Nephron (organoid): ENCODE results near the gene STPG2.

ENCODE experiments used
- H3K27ac Mint-ChIP-seq, 3 experiments: 2 replicates each; pipeline ENCODE4 v1.8.0; 2020; ENCODE audit warnings: mixed read lengths in 3 of 3, mild to moderate bottlenecking in 2 of 3, moderate library complexity in 1 of 3
- H3K27me3 Mint-ChIP-seq: 2 replicates; pipeline ENCODE4 v1.8.0; 2021; ENCODE audit warnings: low read depth, mild to moderate bottlenecking, moderate library complexity, mixed read lengths
- H3K36me3 Mint-ChIP-seq: 2 replicates; pipeline ENCODE4 v1.8.0; 2020; ENCODE audit warnings: low read depth, mixed read lengths
- H3K4me1 Mint-ChIP-seq: 2 replicates; pipeline ENCODE4 v1.8.0; 2020; ENCODE audit warnings: mixed read lengths
- H3K4me3 Mint-ChIP-seq, 3 experiments: 2 replicates each; pipeline ENCODE4 v1.8.0; 2020; ENCODE audit warnings: mild to moderate bottlenecking in 3 of 3, mixed read lengths in 3 of 3, moderate library complexity in 2 of 3
- H3K9me3 Mint-ChIP-seq: 2 replicates; pipeline ENCODE4 v1.8.0; 2020; ENCODE audit warnings: mixed read lengths
- TF ChIP-seq, protein P1 (sequence below), 3 experiments: fragments of 200-600 bp; sonication (generic); IDR thresholded peaks; one replicate each; pipeline ENCODE4 v1.5.0; 2021; ENCODE audit warnings: antibody characterized with exemption in 3 of 3; ENCODE audit not compliant: unreplicated experiment in 3 of 3

STPG2 gene

DNA sequence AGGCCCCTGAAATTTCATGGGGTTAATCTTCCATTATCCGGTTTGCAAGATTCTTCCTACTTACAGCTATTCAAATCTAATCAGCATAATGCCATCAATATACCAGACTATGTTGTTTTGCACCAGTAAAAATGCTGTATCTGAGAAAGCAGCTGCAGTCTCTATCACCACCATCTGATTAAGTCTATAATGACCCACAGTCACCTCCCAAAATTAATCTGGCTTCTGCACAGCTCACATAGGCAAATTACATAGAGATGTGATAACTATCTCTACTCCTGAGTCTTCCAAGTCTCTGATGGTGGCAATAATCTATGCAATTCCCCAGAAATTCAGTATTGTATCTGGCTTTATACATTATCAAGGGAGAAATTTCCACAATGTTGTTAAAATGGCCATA is 113.2 kb downstream of the STPG2 start:
- H3K4me1 Mint-ChIP-seq: no peaks in the 10 kb centered on the region
- no peak overlapping the region for H3K4me3 Mint-ChIP-seq
- no peaks in the 10 kb centered on the region for H3K27me3 Mint-ChIP-seq
- no peak overlapping the region for H3K27ac Mint-ChIP-seq
- TF ChIP-seq, protein P1, sequence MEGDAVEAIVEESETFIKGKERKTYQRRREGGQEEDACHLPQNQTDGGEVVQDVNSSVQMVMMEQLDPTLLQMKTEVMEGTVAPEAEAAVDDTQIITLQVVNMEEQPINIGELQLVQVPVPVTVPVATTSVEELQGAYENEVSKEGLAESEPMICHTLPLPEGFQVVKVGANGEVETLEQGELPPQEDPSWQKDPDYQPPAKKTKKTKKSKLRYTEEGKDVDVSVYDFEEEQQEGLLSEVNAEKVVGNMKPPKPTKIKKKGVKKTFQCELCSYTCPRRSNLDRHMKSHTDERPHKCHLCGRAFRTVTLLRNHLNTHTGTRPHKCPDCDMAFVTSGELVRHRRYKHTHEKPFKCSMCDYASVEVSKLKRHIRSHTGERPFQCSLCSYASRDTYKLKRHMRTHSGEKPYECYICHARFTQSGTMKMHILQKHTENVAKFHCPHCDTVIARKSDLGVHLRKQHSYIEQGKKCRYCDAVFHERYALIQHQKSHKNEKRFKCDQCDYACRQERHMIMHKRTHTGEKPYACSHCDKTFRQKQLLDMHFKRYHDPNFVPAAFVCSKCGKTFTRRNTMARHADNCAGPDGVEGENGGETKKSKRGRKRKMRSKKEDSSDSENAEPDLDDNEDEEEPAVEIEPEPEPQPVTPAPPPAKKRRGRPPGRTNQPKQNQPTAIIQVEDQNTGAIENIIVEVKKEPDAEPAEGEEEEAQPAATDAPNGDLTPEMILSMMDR (IDR thresholded peaks at IDR 0.05; ENCODE audit: unreplicated experiment in 3 of 3): no peak
- H3K9me3 Mint-ChIP-seq: peaks cover 14% of the 10 kb centered on the region
- H3K36me3 Mint-ChIP-seq: no peaks in the 10 kb centered on the region

DNA sequence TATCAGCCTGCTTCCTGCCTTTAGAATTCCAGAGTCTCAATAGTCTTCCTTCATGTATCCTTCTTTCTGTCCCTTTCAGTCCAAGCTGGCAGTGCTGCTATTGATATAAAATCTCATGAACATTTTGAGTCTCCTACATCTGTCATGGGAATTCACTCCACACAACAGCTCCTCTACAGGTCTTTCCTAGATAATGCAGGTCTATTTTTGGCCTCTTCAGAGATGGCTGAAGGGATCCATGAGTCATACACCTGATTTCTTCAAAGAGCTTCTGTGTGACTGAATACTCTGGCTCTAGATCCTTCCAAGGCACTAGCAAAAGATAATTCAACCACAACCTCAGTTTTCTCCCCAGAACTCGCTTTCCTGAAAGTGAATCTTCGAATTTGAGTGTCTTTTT is 115.4 kb downstream of the STPG2 start:
- no peak overlapping the region for H3K27ac Mint-ChIP-seq
- peaks cover 21% of the 10 kb centered on the region for H3K9me3 Mint-ChIP-seq
- TF ChIP-seq, protein P1 (IDR thresholded peaks at IDR 0.05; ENCODE audit: unreplicated experiment in 3 of 3): no peak
- no peaks in the 10 kb centered on the region for H3K27me3 Mint-ChIP-seq
- H3K36me3 Mint-ChIP-seq: peaks cover 4% of the 10 kb centered on the region
- H3K4me1 Mint-ChIP-seq: no peaks in the 10 kb centered on the region
- H3K4me3 Mint-ChIP-seq: no peak overlapping the region

DNA sequence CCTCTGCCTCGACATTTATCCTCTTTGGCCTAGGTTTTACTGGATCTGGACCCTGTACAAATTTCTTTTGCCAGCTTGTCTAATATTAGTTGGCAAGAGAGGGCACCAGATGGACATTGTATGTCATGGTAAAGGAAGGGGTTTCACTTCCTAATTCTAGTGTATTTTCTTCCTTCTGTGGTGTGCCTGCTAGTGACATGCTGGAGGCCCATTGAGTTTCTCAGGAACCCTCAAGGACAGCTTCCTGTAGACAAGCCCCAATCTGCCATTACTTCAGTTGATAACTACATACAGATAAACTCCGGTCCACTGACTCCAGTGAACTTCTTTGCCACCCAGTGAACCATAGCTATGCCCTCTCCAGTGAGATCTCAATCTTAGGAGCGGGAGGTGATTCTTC is 116.9 kb downstream of the STPG2 start:
- H3K9me3 Mint-ChIP-seq: peaks cover 24% of the 10 kb centered on the region
- TF ChIP-seq, protein P1 (IDR thresholded peaks at IDR 0.05; ENCODE audit: unreplicated experiment in 3 of 3): no peak
- peaks cover 4% of the 10 kb centered on the region for H3K36me3 Mint-ChIP-seq
- no peak overlapping the region for H3K27ac Mint-ChIP-seq
- no peaks in the 10 kb centered on the region for H3K27me3 Mint-ChIP-seq
- H3K4me1 Mint-ChIP-seq: no peaks in the 10 kb centered on the region
- no peak overlapping the region for H3K4me3 Mint-ChIP-seq

DNA sequence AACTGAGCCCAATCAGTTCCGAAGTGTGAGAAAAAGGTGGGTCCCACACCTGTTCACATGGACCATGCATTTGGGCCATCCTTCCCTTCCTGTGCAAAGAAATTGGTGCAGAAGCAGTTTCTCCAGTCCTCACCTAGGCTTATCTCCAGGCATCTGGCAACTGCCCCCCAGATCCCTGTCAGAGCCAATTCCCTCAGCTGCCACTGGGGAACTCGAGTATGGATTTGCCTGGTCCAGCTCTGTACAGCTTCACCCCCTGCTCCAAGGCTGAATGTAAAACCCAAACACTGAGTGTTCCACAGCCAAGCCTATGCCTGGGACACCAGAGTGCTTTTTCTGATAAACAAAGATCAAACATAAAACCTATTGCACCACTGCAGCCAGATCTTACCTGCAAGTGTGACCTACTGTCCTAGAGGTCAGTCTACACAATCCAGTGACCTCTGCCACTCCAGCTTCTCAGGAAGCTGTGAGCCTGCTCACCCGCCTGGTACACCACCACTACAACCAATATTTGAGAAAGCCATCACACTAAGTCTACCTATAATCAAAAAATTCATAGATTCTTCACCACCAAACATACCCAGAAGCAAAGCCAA is 136.4 kb downstream of the STPG2 start:
- no peaks in the 10 kb centered on the region for H3K36me3 Mint-ChIP-seq
- no peak overlapping the region for H3K4me3 Mint-ChIP-seq
- no peaks in the 10 kb centered on the region for H3K4me1 Mint-ChIP-seq
- TF ChIP-seq, protein P1 (IDR thresholded peaks at IDR 0.05; ENCODE audit: unreplicated experiment in 3 of 3): no peak
- H3K27me3 Mint-ChIP-seq: no peaks in the 10 kb centered on the region
- H3K9me3 Mint-ChIP-seq: peaks cover 17% of the 10 kb centered on the region
- no peak overlapping the region for H3K27ac Mint-ChIP-seq

DNA sequence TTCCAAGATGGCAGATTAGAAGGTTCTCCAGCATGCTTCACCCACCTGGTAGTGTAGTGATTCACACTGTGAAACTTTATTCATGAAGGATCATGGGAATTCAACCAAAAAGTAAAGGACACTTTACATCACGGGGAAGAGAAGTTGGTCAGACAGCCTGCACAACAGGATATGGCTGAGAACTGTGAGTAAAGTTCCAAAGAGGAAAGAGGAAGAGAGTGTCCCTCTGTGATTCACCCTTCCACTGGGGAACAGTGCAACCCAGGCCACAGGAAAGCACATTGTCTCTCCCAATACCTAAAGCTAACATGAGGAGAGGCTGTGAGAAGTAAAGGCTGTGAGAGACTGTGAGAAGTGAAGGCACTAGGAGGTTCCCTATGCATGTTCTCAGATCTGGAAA is 137.2 kb downstream of the STPG2 start:
- Mint-ChIP-seq H3K36me3 (no peaks in the 10 kb centered on the region), H3K27ac (no peak overlapping the region)

DNA sequence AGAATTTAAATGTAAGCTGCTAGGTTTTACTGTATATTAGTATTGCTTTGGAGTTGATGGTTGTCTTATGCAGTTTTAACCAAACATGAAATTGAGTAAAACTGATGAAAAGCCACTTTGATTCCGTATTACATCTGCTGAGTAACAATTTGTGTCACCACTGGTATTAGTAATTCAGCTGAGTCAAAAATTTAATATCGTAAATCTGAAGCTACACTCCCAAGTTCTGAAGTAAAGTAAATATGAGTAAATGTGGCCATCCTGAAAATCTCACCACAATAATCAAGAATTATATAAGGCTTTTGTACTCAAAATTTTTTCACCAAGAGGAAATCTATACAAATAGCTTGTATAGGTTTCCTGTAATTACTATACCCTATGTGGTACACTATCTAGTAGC is 142.3 kb downstream of the STPG2 start:
- TF ChIP-seq, protein P1 (IDR thresholded peaks at IDR 0.05; ENCODE audit: unreplicated experiment in 3 of 3): no peak
- H3K27ac Mint-ChIP-seq: no peak overlapping the region
- peaks cover 8% of the 10 kb centered on the region for H3K9me3 Mint-ChIP-seq
- H3K36me3 Mint-ChIP-seq: no peaks in the 10 kb centered on the region
- H3K4me3 Mint-ChIP-seq: no peak overlapping the region
- no peaks in the 10 kb centered on the region for H3K4me1 Mint-ChIP-seq
- H3K27me3 Mint-ChIP-seq: no peaks in the 10 kb centered on the region

More for the DNA sequence above, 137.2 kb downstream of the STPG2 start:
- no peaks in the 10 kb centered on the region for H3K4me1 Mint-ChIP-seq
- TF ChIP-seq, protein P1 (IDR thresholded peaks at IDR 0.05; ENCODE audit: unreplicated experiment in 3 of 3): no peak
- H3K4me3 Mint-ChIP-seq: no peak overlapping the region
- H3K9me3 Mint-ChIP-seq: peaks cover 11% of the 10 kb centered on the region
- no peaks in the 10 kb centered on the region for H3K27me3 Mint-ChIP-seq
